Astrocyte of the spinal cord (primary cell): ENCODE measurements around the gene KLK8.

Source experiments
- DNase-seq: peaks from one replicate; pipeline ENCODE4 v3.0.0; 2011; ENCODE audit warnings: low read depth, low spot score
- H3K4me3 ChIP-seq: 2 replicates; pipeline ENCODE4 v1.5.1; 2011; ENCODE audit warnings: low read depth, mild to moderate bottlenecking, low read length, moderate library complexity
- CTCF ChIP-seq: IDR thresholded peaks from 2 replicates; pipeline ENCODE4 v1.5.1; 2012; ENCODE audit warnings: low read depth, mild to moderate bottlenecking, low read length, inconsistent platforms
- in situ Hi-C: cut with HindIII; loops from 2 replicates; pipeline ENCODE4 v1.10.0; 2017; ENCODE audit warnings: low sequenced_read_pairs

KLK8 gene

GRCh38 chr19:51031880-51032225, 30.4 kb upstream of the KLK8 start:
- in situ Hi-C loops: no loop called here
- no peak for TF ChIP-seq CTCF
- no peak for DNase-seq
- H3K4me3 ChIP-seq: no peak overlapping the region

- H3K4me3 ChIP-seq: no peak overlapping the region
- in situ Hi-C loops: no loop called here
- DNase-seq: no peak
- no peak for TF ChIP-seq CTCF
Measured at GRCh38 chr19:51031220-51031879, 29.9 kb upstream of the KLK8 start.

- TF ChIP-seq CTCF: no peak
- no peak overlapping the region for H3K4me3 ChIP-seq
- no peak for DNase-seq
- in situ Hi-C loops: no loop called here
Measured at GRCh38 chr19:51030631-51031030, 29.2 kb upstream of the KLK8 start.

- no peak for TF ChIP-seq CTCF
Measured at GRCh38 chr19:51029718-51030117, 28.3 kb upstream of the KLK8 start.

GRCh38 chr19:51027873-51028272, 26.5 kb upstream of the KLK8 start:
- in situ Hi-C loops: no loop called here
- H3K4me3 ChIP-seq: no peak overlapping the region
- no peak for TF ChIP-seq CTCF
- no peak for DNase-seq

More at GRCh38 chr19:51029718-51030117, 28.3 kb upstream of the KLK8 start:
- in situ Hi-C loops: no loop called here
- H3K4me3 ChIP-seq: no peak overlapping the region
- no peak for DNase-seq

- no peak overlapping the region for H3K4me3 ChIP-seq
- in situ Hi-C loops: no loop called here
- no peak for DNase-seq
- TF ChIP-seq CTCF: no peak
Measured at GRCh38 chr19:51027126-51027806, 25.9 kb upstream of the KLK8 start.
